Measurements from ENCODE around the gene MPZL1. TPM values are rescaled to one million over a fixed set of nuclear protein-coding genes. Genes with fewer than 3 reads are reported as not detected.

Gene MPZL1
- total and polyA plus RNA-seq, 12 donors: 12.1 to 101 (median 62.8) TPM

- Histone ChIP-seq H3K4me1 (replicated peaks in 1 of 2) (peaks cover 0 to 9% of the 10 kb centered on the region in 2 donors), H3K36me3 (replicated peaks in 1 of 2) (no peaks in the 10 kb centered on the region), H3K27ac (no peak overlapping the region), H3K4me3 (no peak overlapping the region), H3K9me3 (replicated peaks in 1 of 3) (no peaks in the 10 kb centered on the region), H3K27me3 (no peaks in the 10 kb centered on the region)
- TF ChIP-seq POLR2A (IDR thresholded peaks at IDR 0.05): no peak
- no peak for TF ChIP-seq CTCF (IDR thresholded peaks at IDR 0.05)
- no peak for DNase-seq
- intact Hi-C loops (cut with DNase I): no loop called here
- 89 to 96% (median 92%) methylated on average over 10 of the region's 10 CpGs for WGBS, 4 donors
Observed at GRCh38 chr1:167678422-167678821, 43.4 kb upstream of the MPZL1 start.

GRCh38 chr1:167678838-167679237 is 42.9 kb upstream of the MPZL1 start:
- Histone ChIP-seq H3K27me3 (no peaks in the 10 kb centered on the region), H3K27ac (peak overlapping the region in 1 of 5 donors; percentile 2), H3K9me3 (replicated peaks in 1 of 3) (no peaks in the 10 kb centered on the region), H3K36me3 (replicated peaks in 1 of 2) (no peaks in the 10 kb centered on the region), H3K4me3 (no peak overlapping the region), H3K4me1 (replicated peaks in 1 of 2) (peaks cover 0 to 9% of the 10 kb centered on the region in 2 donors)
- no peak for DNase-seq
- intact Hi-C loops (cut with DNase I): no loop called here
- TF ChIP-seq POLR2A (IDR thresholded peaks at IDR 0.05): no peak
- TF ChIP-seq CTCF (IDR thresholded peaks at IDR 0.05): no peak
- WGBS, 4 donors: 93 to 97% (median 96%) methylated on average over 3 of the region's 3 CpGs

GRCh38 chr1:167679714-167680113 is 42.1 kb upstream of the MPZL1 start:
- no peaks in the 10 kb centered on the region for H3K9me3 ChIP-seq (replicated peaks in 1 of 3)
- H3K27ac ChIP-seq: peak overlapping the region in 2 of 5 donors; percentile 2 to 23
- no peaks in the 10 kb centered on the region for H3K36me3 ChIP-seq (replicated peaks in 1 of 2)
- no peak overlapping the region for H3K4me3 ChIP-seq
- no peak for TF ChIP-seq POLR2A (IDR thresholded peaks at IDR 0.05)
- peaks cover 0 to 9% of the 10 kb centered on the region in 2 donors for H3K4me1 ChIP-seq (replicated peaks in 1 of 2)
- no peaks in the 10 kb centered on the region for H3K27me3 ChIP-seq
- no peak for DNase-seq
- WGBS, 4 donors: 87 to 95% (median 91%) methylated on average over 6 of the region's 6 CpGs
- intact Hi-C loops (cut with DNase I): loop anchor here in 1 of 2 donors (5.0 kb wide), 1 partner anchor 82 kb away; no protein-coding TSS in a partner anchor

- H3K27me3 ChIP-seq: no peaks in the 10 kb centered on the region
- H3K4me3 ChIP-seq: no peak overlapping the region
- 65 to 79% (median 73%) methylated on average over 3 of the region's 3 CpGs for WGBS, 4 donors
- H3K27ac ChIP-seq: peak overlapping the region in 1 of 5 donors; percentile 7
- H3K36me3 ChIP-seq (replicated peaks in 1 of 2): no peaks in the 10 kb centered on the region
- H3K9me3 ChIP-seq (replicated peaks in 1 of 3): no peaks in the 10 kb centered on the region
- no peak for DNase-seq
- TF ChIP-seq CTCF (IDR thresholded peaks at IDR 0.05): no peak
- intact Hi-C loops (cut with DNase I): loop anchor here in 1 of 2 donors (5.0 kb wide), 1 partner anchor 84 kb away; no protein-coding TSS in a partner anchor
- H3K4me1 ChIP-seq (replicated peaks in 1 of 2): peaks cover 12 to 20% of the 10 kb centered on the region in 2 donors
Observed at GRCh38 chr1:167681024-167681423, 40.8 kb upstream of the MPZL1 start.

- Histone ChIP-seq H3K27me3 (no peaks in the 10 kb centered on the region), H3K36me3 (replicated peaks in 1 of 2) (no peaks in the 10 kb centered on the region), H3K9me3 (replicated peaks in 1 of 3) (no peaks in the 10 kb centered on the region), H3K4me1 (replicated peaks in 1 of 2) (peaks cover 15 to 25% of the 10 kb centered on the region in 2 donors), H3K4me3 (no peak overlapping the region), H3K27ac (no peak overlapping the region)
- 53 to 62% (median 57%) methylated on average over 5 of the region's 5 CpGs for WGBS, 4 donors
- no peak for DNase-seq
- intact Hi-C loops (cut with DNase I): loop anchor here in 1 of 2 donors (5.0 kb wide), 1 partner anchor 84 kb away; no protein-coding TSS in a partner anchor
- TF ChIP-seq POLR2A (IDR thresholded peaks at IDR 0.05) (no peak), CTCF (IDR thresholded peaks at IDR 0.05) (no peak)
Observed at GRCh38 chr1:167681451-167682098, 40.2 kb upstream of the MPZL1 start.
